Colon (tissue), 2 donors: ENCODE data around the gene GLP1R.

ENCODE experiments used
- FAIRE-seq: peaks from 2 replicates; lab custom pipeline; 2012; peaks lifted over from hg19 to GRCh38; lab: Jason Lieb, UNC
- donor health status: control.
- donor health status: control.

GLP1R gene

DNA sequence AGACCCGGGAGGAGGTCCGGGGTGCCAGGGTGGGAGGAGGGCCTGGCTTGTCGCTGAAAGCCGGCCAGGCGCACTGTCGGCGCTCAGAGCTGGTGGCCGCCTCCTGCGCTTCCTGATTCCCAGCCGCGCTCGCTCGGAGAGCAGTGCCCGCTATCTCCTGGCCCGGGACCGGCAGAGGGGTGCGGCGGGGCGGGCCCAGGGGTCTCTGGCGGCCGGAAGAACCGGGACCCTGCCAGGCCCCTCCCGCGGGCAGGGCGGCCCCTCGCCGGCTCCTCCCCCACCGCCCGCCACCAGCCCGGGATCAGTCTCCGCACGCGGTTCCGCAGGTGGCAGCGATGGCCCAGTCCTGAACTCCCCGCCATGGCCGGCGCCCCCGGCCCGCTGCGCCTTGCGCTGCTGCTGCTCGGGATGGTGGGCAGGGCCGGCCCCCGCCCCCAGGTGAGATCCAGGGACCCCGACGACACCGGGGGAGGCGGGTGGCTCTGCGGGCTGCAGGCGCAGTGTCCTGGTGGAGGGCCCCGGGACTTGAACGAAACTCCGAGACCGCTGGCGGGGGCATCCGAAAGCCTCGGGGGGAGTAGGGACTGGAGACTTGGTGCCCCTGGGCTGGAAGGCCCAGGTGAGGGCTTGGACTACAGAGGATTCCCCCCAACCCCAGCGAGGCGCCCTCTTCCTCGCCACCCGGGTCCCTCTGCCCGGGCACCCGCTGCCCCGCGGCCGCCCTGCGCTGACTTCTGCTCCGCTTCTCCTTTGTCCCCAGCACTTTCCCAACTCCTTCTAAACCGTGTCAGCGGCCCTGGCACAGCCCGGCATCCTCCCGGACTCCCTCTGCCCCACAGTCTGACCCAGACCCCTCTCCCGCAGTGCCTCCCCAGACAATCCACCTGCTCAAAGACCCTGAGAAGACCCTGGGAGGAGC is at the start of gene GLP1R:
GLP1R (plus strand) TSS at position 301 of the 919 bp plus-strand sequence; CDS start at position 361, 60 bp downstream.
- no peak for FAIRE-seq

GRCh38 chr6:39003072-39003471 is 45.5 kb upstream of the GLP1R start:
- no peak for FAIRE-seq

GRCh38 chr6:39003492-39003891 is 45.1 kb upstream of the GLP1R start:
- no peak for FAIRE-seq

DNA sequence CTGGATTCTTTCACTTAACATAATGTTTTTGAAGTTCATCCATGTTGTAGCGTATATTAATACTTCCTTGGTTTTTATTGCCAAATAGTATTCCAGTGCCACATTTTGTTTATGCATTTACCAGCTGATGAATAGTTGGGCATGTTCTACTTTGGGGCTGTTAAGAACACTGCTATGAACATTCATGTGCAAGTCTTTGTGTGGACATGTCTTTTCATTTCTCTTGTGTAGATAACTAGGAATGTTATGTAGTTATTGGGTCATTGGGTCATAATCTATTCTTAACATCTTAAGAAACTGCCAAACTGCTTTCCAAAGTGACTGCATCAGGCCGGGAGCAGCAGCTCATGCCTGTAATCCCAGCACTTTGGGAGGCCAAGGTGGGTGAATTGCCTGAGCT is 43.8 kb upstream of the GLP1R start:
- no peak for FAIRE-seq

DNA sequence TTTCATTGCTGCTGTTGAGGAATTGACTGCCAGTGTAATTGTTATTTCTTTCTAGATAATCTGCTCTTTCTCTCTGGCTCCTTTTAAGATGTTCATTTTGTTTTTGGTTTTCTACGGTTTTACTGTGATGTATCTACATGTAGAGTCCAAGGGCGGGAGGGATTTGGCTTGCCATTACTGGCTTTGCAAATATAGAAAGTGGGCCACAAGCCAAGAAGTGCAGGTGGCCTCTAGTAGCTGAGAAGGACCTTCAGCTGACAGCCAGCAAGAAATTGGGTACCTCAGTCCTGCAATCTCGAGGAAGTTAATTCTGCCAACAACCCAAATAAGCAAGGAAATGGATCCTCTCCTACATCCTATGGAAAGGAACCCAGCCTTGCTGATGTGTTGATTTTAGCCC is 42.8 kb upstream of the GLP1R start:
- no peak for FAIRE-seq

DNA sequence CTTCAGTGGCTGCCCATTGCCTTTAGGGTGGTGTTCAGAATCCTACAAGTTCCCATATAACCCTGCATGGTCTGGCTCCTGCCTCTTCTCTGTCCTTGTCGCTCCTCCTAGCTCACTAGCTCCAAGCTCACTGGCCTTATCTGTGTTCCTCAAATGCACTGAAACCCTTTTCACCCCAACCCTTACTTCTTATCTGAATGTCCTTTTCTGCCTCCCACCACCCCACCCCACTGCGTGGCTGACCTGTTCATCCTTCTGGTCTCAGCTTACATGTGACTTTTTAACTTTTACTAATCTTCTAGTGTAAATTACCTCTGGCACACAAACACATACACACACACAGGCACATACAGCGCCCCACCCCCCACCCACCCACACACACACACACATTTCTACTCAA is 41.0 kb upstream of the GLP1R start:
- FAIRE-seq = no peak

- FAIRE-seq = no peak
These were observed 39.8 kb upstream of the GLP1R start for GRCh38 chr6:39008737-39009136.

- FAIRE-seq = no peak
These were observed 39.1 kb upstream of the GLP1R start for GRCh38 chr6:39009476-39009875.

DNA sequence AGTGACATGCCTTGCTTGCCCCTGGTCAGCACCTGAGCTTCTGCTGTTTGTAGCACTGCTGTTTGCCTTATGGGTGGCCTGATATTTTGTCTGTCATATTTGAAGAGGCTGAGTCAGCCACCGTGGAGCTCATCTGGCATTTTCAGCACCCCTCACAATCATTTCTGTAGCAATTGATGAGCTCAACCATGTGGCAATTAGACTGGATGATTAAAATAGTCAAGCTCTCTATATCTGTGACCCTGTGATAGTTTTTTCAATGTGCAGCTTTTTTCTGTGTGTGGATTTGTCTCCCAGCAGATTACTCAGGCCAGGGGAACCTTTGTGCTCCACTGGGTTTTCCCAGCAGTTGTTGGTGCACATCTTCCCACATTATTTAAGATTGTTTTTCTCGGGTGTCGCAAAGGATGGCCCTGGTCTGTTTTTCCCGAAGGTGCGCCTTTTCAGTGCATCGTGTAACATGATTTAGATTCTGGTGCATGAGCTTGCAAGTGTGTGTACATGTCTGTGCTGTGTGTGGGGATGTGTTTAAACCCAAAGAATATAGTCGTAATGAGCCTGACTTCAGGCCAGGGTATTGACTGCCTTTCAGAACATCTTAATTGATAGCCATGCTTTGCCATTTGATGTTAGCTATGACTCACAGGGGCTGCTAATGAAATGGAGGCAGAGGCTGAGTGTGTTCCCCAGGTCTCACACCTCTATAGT is 31.6 kb upstream of the GLP1R start:
- no peak for FAIRE-seq

GRCh38 chr6:39017547-39017880 is 31.1 kb upstream of the GLP1R start:
- FAIRE-seq = no peak

DNA sequence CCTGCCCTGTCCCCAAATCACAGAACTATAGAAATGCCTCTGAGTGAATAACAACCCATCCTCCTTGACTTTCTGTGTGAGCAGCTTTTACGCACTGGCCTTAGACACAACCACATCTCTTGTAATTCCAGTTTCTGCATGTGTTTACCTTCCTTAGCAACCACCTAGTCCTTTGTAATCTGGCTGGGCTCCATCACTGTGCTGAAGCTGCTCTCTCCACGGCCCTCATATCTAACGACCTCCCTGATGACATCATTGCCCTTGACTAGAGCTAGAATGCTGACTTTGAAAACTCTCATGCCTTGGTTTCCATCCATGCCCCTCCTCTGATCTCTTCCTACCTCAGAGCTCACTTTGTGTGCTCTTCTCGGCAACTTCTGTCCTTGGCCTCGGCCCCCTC is 30.5 kb upstream of the GLP1R start:
- FAIRE-seq = no peak

DNA sequence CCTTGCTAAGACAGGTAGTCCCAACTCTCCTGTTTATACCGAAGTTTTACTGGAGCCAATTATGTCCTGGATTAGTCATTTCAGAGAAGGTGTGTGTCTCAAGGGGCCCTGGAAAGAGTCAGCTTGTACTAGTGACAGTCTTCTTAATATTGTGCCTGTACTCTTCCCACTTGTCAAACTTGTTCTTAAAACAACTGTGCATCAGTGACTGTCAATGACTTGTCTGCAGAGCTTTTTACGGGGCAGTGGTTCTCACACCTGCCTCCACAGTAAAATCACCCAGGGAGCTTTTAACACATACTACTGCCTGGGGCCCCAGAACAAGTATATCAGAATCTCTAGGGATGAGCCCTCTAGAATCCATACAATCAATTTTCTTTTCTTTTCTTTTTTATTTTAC is 28.4 kb upstream of the GLP1R start:
- FAIRE-seq = no peak

DNA sequence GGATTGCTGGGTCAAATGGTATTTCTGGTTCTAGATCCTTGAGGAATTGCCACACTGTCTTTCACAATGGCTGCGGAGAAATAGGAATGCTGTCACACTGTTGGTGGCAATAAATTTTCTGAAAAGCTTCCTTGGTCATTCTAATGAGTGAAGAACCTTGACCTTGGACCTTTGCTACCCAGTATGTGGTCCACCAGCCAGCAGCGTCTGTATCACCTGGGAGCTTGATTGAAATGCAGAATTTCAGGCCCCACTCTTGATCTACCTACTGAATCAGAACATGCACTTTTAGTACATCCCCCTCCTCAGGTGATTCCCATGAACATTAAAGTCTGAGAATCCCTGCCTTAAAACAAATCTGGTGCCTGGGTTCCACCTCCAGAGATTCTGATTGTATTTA is 27.5 kb upstream of the GLP1R start:
- FAIRE-seq = no peak

GRCh38 chr6:39021779-39022178 is 26.8 kb upstream of the GLP1R start:
- FAIRE-seq = no peak

- no peak for FAIRE-seq
These were observed 22.4 kb upstream of the GLP1R start for GRCh38 chr6:39026175-39026574.

DNA sequence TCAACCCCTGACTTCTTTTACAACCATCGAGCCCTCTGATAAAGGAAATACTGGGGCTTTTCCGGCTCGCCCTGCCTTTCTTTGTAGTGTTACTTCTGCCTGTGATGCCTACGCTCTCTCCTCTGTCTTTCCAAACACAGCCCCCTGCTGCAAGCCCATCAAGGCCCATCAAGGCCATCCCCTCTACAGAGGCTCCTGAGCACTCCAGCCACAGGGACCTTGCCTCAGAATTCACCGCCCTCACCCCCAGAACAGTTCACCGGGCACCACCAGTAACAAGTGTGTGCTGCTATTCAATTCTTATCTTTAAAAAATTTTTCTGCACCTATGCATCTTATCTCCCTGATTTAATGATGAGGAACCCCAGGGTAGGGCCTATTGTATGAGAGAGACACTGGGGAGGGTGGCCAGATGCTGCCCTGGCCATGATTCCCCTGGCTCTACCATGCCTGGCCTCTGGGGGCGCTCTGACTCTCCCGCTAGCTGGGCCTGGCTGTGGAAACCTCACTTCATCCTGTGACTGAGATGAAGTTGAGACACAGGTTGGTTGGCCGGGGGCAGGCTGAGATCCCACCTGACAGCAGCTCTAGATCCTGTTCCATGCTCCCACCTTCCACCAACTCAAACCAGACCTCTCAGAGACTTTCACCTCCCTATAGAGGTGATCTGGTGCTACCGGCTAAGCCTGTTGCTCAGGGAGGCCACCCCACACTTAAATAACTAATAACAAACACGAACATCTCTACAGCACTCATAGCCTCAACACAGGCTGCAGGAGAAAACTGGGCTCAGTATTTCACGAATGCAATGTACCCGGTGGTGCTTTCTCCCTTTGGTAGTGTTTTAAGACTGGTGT is 19.2 kb upstream of the GLP1R start:
- FAIRE-seq = no peak

DNA sequence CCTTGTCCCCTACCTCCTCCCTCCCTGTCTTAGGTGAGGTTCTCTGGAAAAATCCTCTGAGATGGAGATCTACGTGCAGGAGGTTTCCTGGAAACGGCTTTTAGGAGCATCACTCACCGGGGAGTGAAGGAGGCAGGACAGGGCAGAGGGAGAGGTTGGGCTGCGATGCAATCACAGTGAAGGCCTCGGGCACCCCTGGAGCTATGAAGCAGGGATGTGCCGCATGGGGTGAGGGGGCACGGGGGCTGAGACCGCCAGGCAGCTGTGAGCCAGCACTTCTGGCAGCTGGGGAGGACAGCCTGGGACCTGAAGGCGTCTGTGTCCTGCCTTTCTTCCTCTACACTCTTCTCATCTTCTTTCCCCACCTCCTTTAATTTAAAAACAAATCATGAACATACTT is 12.9 kb upstream of the GLP1R start:
- no peak for FAIRE-seq

GRCh38 chr6:39037082-39037508 is 11.5 kb upstream of the GLP1R start:
- FAIRE-seq = no peak

GRCh38 chr6:39037707-39038106 is 10.9 kb upstream of the GLP1R start:
- FAIRE-seq = no peak

GRCh38 chr6:39040080-39040673 is 8.4 kb upstream of the GLP1R start:
- FAIRE-seq = no peak

GRCh38 chr6:39041072-39041471 is 7.5 kb upstream of the GLP1R start:
- FAIRE-seq = no peak

DNA sequence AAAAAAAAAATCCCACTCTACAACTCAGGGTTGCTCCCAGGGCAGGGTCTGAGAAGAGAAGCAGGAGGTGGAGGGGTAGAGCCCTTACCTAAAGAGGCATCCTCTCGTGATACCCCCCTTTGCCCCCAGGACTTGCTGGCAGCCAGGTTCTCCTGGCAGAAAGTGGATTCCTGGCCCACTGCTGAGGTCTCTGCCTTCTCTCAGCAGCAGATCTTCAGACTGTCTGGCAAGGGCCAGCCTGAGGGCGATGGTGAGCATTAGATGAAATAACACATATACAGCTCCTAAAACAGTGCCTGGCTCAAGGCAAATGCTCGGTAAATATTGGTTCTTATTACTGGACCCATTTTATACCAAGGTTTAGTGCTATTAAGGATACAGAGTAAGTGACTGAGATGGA is 4.8 kb upstream of the GLP1R start:
- no peak for FAIRE-seq
